Liver (tissue), 9 donors: ENCODE measurements around the gene IQCM. TPM values are rescaled to one million over a fixed set of nuclear protein-coding genes. Genes with fewer than 3 reads are reported as not detected.

Source experiments
- DNase-seq: peaks from one replicate; pipeline ENCODE4 v3.0.0-alpha.2; 2017; ENCODE audit warnings: low spot score
- H3K27ac ChIP-seq, 2 donors: one replicate each; pipeline ENCODE4 v1.7.0; 2013; ENCODE audit warnings: inconsistent platforms in 2 of 2, low read length in 2 of 2, control low read depth in 1 of 2, low read depth in 1 of 2, mild to moderate bottlenecking in 1 of 2
- H3K27me3 ChIP-seq, 4 donors: one replicate each; pipeline versions ENCODE4 v1.6.1 to v1.7.0; 2013; ENCODE audit warnings: low read length in 3 of 4, inconsistent platforms in 1 of 4, mild to moderate bottlenecking in 1 of 4, moderate library complexity in 1 of 4; ENCODE audit not compliant: control insufficient read depth in 4 of 4, insufficient read depth in 4 of 4
- H3K36me3 ChIP-seq, 4 donors: one replicate each; pipeline versions ENCODE4 v1.6.1 to v1.7.0; 2013; ENCODE audit warnings: low read length in 3 of 4, mild to moderate bottlenecking in 3 of 4, low read depth in 1 of 4, moderate library complexity in 1 of 4; ENCODE audit not compliant: control insufficient read depth in 4 of 4, insufficient read depth in 3 of 4
- H3K4me1 ChIP-seq, 4 donors: one replicate each; pipeline versions ENCODE4 v1.6.1 to v1.7.0; 2013; ENCODE audit warnings: low read length in 3 of 4, mild to moderate bottlenecking in 3 of 4, moderate library complexity in 1 of 4; ENCODE audit not compliant: control insufficient read depth in 4 of 4, insufficient read depth in 4 of 4
- H3K4me3 ChIP-seq, 3 donors: one replicate each; pipeline versions ENCODE4 v1.6.1 to v1.7.0; 2013; ENCODE audit warnings: low read length in 3 of 3, control low read depth in 1 of 3, low read depth in 1 of 3, mild to moderate bottlenecking in 1 of 3
- H3K9ac ChIP-seq, 2 donors: one replicate each; pipeline ENCODE4 v1.7.0; 2013; ENCODE audit warnings: low read length in 2 of 2, mild to moderate bottlenecking in 2 of 2, moderate library complexity in 2 of 2, control low read depth in 1 of 2, low read depth in 1 of 2
- H3K9me3 ChIP-seq, 4 donors: one replicate each; pipeline versions ENCODE4 v1.6.1 to v1.7.0; 2013; ENCODE audit warnings: low read length in 3 of 4; ENCODE audit not compliant: control insufficient read depth in 4 of 4
- FOXA1 ChIP-seq: IDR thresholded peaks from 2 replicates; pipeline ENCODE4 v1.6.1; 2016; ENCODE audit warnings: antibody characterized with exemption
- FOXA2 ChIP-seq: IDR thresholded peaks from 2 replicates; pipeline ENCODE4 v1.6.1; 2016; ENCODE audit warnings: antibody characterized with exemption
- GABPA ChIP-seq, 2 donors: IDR thresholded peaks in 1 of 2; conservative IDR thresholded peaks in 1 of 2; 2 replicates each; pipeline ENCODE4 v1.6.1; 2016; ENCODE audit warnings: antibody characterized with exemption in 2 of 2, mild to moderate bottlenecking in 1 of 2, moderate library complexity in 1 of 2
- HNF4A ChIP-seq, 2 donors: conservative IDR thresholded peaks; 2 replicates each; pipeline ENCODE4 v1.6.1; 2016; ENCODE audit warnings: antibody characterized with exemption in 2 of 2, mild to moderate bottlenecking in 2 of 2
- HNF4G ChIP-seq: IDR thresholded peaks from 2 replicates; pipeline ENCODE4 v1.6.1; 2016; ENCODE audit warnings: antibody characterized with exemption
- MAX ChIP-seq: IDR thresholded peaks from 2 replicates; pipeline ENCODE4 v1.6.1; 2016; ENCODE audit warnings: antibody characterized with exemption
- NR2F2 ChIP-seq: IDR thresholded peaks from 2 replicates; pipeline ENCODE4 v1.6.1; 2016; ENCODE audit warnings: antibody characterized with exemption
- RXRA ChIP-seq, 2 donors: IDR thresholded peaks; 2 replicates each; pipeline ENCODE4 v1.6.1; 2017 to 2018; ENCODE audit warnings: antibody characterized with exemption in 2 of 2, mild to moderate bottlenecking in 1 of 2
- SP1 ChIP-seq: IDR thresholded peaks from 2 replicates; pipeline ENCODE4 v1.6.1; 2018; ENCODE audit warnings: antibody characterized with exemption, mild to moderate bottlenecking
- TAF1 ChIP-seq: conservative IDR thresholded peaks from 2 replicates; pipeline ENCODE4 v1.6.1; 2016; ENCODE audit warnings: antibody characterized with exemption, mild to moderate bottlenecking
- YY1 ChIP-seq: IDR thresholded peaks from 2 replicates; pipeline ENCODE4 v1.6.1; 2016; ENCODE audit warnings: antibody characterized with exemption, mild to moderate bottlenecking
- ZBTB33 ChIP-seq: IDR thresholded peaks from 2 replicates; pipeline ENCODE4 v1.6.1; 2016; ENCODE audit warnings: antibody characterized with exemption
- WGBS: extraction: QIAGEN DNeasy Blood & Tissue Kit; methylation state at CpG from one replicate; pipeline ENCODE4 v1.1.7; 2013; 5-methylcytosine and 5-hydroxymethylcytosine counted together
- polyA plus RNA-seq, 2 donors: library from polyadenylated mRNA; stranded (reverse) in 1 of 2; unstranded in 1 of 2; fragments of 200-250 nt in 1 of 2; fragments of >200 nt in 1 of 2; fragmentation: Nextera tagmentation in 1 of 2; extraction: Ambion mirVana in 1 of 2; gene quantifications; one replicate each; pipeline versions ENCODE4 v1.2.1 to v1.2.3, GENCODE V29; 2013 to 2015
- total RNA-seq, 2 donors: library from RNA; depleted of rRNA; stranded (reverse); fragments of >200 nt; gene quantifications; one replicate each; pipeline ENCODE4 v1.2.3, GENCODE V29; 2014
- TF ChIP-seq, protein P1 (sequence below): IDR thresholded peaks from 2 replicates; pipeline ENCODE4 v1.6.1; 2016; ENCODE audit warnings: antibody characterized with exemption
- TF ChIP-seq, protein P2 (sequence below): fragments of 150-350 bp; IDR thresholded peaks from 2 replicates; pipeline ENCODE4 v1.5.1; 2017; ENCODE audit warnings: improper control_type of control experiment, low read depth, low read length; ENCODE audit not compliant: missing input control
- TF ChIP-seq, protein P3 (sequence below): IDR thresholded peaks from 2 replicates; pipeline ENCODE4 v1.6.1; 2016; ENCODE audit warnings: antibody characterized with exemption, mild to moderate bottlenecking
- donor health status: healthy.
- donor health status: healthy.
- donor health status: healthy.
- donor health status: healthy.
- donor health status: healthy.

The IQCM gene
- total RNA-seq (under 1 TPM in 1 of 2 donors, not detected in 1; 0.08 TPM), polyA plus RNA-seq (not detected)

GRCh38 chr4:149815743-149816142 is at the start of gene IQCM:
Gene IQCM, minus strand, starts transcription at chr4:149815843. Its CDS starts 73,152 bp downstream, at chr4:149742691.
- H3K27me3 ChIP-seq = no peaks in the 10 kb centered on the region
- H3K9me3 ChIP-seq = no peaks in the 10 kb centered on the region
- H3K9ac ChIP-seq = no peak within 1 kb of the TSS
- WGBS = 58% methylated on average over 1 of the region's 1 CpG
- H3K36me3 ChIP-seq = no peaks in the 10 kb centered on the region
- TF ChIP-seq, protein P1, sequence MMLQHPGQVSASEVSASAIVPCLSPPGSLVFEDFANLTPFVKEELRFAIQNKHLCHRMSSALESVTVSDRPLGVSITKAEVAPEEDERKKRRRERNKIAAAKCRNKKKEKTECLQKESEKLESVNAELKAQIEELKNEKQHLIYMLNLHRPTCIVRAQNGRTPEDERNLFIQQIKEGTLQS = no peak
- TF ChIP-seq YY1 (no peak), HNF4G (no peak), NR2F2 (no peak), FOXA1 (no peak), ZBTB33 (no peak), RXRA (IDR thresholded peaks at IDR 0.05) (no peak), HNF4A (conservative IDR thresholded peaks at IDR 0.05) (no peak), TAF1 (no peak), MAX (no peak), SP1 (no peak), FOXA2 (no peak)
- TF ChIP-seq, protein P2, sequence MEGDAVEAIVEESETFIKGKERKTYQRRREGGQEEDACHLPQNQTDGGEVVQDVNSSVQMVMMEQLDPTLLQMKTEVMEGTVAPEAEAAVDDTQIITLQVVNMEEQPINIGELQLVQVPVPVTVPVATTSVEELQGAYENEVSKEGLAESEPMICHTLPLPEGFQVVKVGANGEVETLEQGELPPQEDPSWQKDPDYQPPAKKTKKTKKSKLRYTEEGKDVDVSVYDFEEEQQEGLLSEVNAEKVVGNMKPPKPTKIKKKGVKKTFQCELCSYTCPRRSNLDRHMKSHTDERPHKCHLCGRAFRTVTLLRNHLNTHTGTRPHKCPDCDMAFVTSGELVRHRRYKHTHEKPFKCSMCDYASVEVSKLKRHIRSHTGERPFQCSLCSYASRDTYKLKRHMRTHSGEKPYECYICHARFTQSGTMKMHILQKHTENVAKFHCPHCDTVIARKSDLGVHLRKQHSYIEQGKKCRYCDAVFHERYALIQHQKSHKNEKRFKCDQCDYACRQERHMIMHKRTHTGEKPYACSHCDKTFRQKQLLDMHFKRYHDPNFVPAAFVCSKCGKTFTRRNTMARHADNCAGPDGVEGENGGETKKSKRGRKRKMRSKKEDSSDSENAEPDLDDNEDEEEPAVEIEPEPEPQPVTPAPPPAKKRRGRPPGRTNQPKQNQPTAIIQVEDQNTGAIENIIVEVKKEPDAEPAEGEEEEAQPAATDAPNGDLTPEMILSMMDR = no peak
- TF ChIP-seq, protein P3, sequence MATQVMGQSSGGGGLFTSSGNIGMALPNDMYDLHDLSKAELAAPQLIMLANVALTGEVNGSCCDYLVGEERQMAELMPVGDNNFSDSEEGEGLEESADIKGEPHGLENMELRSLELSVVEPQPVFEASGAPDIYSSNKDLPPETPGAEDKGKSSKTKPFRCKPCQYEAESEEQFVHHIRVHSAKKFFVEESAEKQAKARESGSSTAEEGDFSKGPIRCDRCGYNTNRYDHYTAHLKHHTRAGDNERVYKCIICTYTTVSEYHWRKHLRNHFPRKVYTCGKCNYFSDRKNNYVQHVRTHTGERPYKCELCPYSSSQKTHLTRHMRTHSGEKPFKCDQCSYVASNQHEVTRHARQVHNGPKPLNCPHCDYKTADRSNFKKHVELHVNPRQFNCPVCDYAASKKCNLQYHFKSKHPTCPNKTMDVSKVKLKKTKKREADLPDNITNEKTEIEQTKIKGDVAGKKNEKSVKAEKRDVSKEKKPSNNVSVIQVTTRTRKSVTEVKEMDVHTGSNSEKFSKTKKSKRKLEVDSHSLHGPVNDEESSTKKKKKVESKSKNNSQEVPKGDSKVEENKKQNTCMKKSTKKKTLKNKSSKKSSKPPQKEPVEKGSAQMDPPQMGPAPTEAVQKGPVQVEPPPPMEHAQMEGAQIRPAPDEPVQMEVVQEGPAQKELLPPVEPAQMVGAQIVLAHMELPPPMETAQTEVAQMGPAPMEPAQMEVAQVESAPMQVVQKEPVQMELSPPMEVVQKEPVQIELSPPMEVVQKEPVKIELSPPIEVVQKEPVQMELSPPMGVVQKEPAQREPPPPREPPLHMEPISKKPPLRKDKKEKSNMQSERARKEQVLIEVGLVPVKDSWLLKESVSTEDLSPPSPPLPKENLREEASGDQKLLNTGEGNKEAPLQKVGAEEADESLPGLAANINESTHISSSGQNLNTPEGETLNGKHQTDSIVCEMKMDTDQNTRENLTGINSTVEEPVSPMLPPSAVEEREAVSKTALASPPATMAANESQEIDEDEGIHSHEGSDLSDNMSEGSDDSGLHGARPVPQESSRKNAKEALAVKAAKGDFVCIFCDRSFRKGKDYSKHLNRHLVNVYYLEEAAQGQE = no peak
- no peaks in the 10 kb centered on the region for H3K4me1 ChIP-seq
- H3K4me3 ChIP-seq = no peak within 1 kb of the TSS
- no peak for DNase-seq
- H3K27ac ChIP-seq = no peak within 1 kb of the TSS

GRCh38 chr4:149857446-149857845 is 41.8 kb upstream of the IQCM start:
- no peaks in the 10 kb centered on the region for H3K9me3 ChIP-seq
- H3K4me3 ChIP-seq = no peak overlapping the region
- H3K36me3 ChIP-seq = no peaks in the 10 kb centered on the region
- TF ChIP-seq GABPA (IDR thresholded peaks at IDR 0.05 in 1 of 2, conservative IDR thresholded peaks at IDR 0.05 in 1 of 2) (no peak), HNF4G (no peak), TAF1 (no peak), SP1 (no peak), RXRA (IDR thresholded peaks at IDR 0.05) (no peak)
- TF ChIP-seq, protein P2 = no peak
- WGBS = 88% methylated on average over 3 of the region's 3 CpGs
- H3K9ac ChIP-seq = no peak overlapping the region
- H3K27ac ChIP-seq = no peak overlapping the region
- no peaks in the 10 kb centered on the region for H3K27me3 ChIP-seq
- no peak for DNase-seq
- H3K4me1 ChIP-seq = no peaks in the 10 kb centered on the region
